Measurements from ENCODE around the gene CPA5. TPM values are rescaled to one million over a fixed set of nuclear protein-coding genes. Genes with fewer than 3 reads are reported as not detected.

Gene CPA5
- total and polyA plus RNA-seq, 10 of the 15 experiments (the other 5 are each of a cell fraction or from before 2014, with no cell fraction given) = 0.06 to 0.52 (median 0.29) TPM; not detected in 2

GRCh38 chr7:130309986-130310385 is 34.6 kb upstream of the CPA5 start (continued):
- TF ChIP-seq TAF1 (IDR thresholded peaks at IDR 0.05; ENCODE audit: borderline replicate concordance, low read depth, low read length) (no peak), BHLHE40 (IDR thresholded peaks at IDR 0.05; ENCODE audit: borderline replicate concordance in 1 of 2, low read depth in 2 of 2, low read length in 1 of 2) (peak; percentile 97), MTA3 (IDR thresholded peaks at IDR 0.05; ENCODE audit: borderline replicate concordance, low read length) (no peak), PAX5 (IDR thresholded peaks at IDR 0.05; ENCODE audit: borderline replicate concordance, low read depth, low read length) (peak; percentile 51; the same call in 1 of the 2 replicates), EP300 (IDR thresholded peaks at IDR 0.05; ENCODE audit: borderline replicate concordance in 1 of 2, control insufficient read depth in 1 of 2, low read depth in 2 of 2, low read length in 2 of 2) (no peak; a peak in 1 of 4 replicates), MLLT1 (IDR thresholded peaks at IDR 0.05) (0 out of 2 replicates have a peak, but pooled peaks have one; percentile 40), SUPT20H (IDR thresholded peaks at IDR 0.05; ENCODE audit: borderline replicate concordance, control insufficient read depth, low read depth, low read length) (no peak), CHD2 (IDR thresholded peaks at IDR 0.05; ENCODE audit: borderline replicate concordance, low read depth, low read length) (no peak), POLR2A (IDR thresholded peaks at IDR 0.05; ENCODE audit: low read depth, low read length) (no peak), SKIL (IDR thresholded peaks at IDR 0.05; ENCODE audit: low read depth, poor library complexity, severe bottlenecking) (peak; percentile 25), BRCA1 (IDR thresholded peaks at IDR 0.05; ENCODE audit: low read depth, low read length) (no peak), ESRRA (IDR thresholded peaks at IDR 0.05; ENCODE audit: low read length) (no peak), SMAD5 (IDR thresholded peaks at IDR 0.05; ENCODE audit: low read depth) (no peak), CBX3 (IDR thresholded peaks at IDR 0.05; ENCODE audit: borderline replicate concordance, low read depth) (no peak), TARDBP (IDR thresholded peaks at IDR 0.05; ENCODE audit: borderline replicate concordance) (no peak), USF2 (IDR thresholded peaks at IDR 0.05; ENCODE audit: borderline replicate concordance, low read depth, low read length) (no peak), E4F1 (IDR thresholded peaks at IDR 0.05; ENCODE audit: borderline replicate concordance, partially characterized antibody) (no peak), HDAC2 (IDR thresholded peaks at IDR 0.05) (no peak), SUZ12 (IDR thresholded peaks at IDR 0.05; ENCODE audit: unreplicated experiment) (no peak), DPF2 (IDR thresholded peaks at IDR 0.05) (no peak), ZBED1 (IDR thresholded peaks at IDR 0.05; ENCODE audit: borderline replicate concordance) (peak; percentile 68; the same call in 1 of the 2 replicates), SREBF2 (IDR thresholded peaks at IDR 0.05; ENCODE audit: low read length) (no peak), CTCF (IDR thresholded peaks at IDR 0.05 in 2 of 3, conservative IDR thresholded peaks at IDR 0.05 in 1 of 3; ENCODE audit: control insufficient read depth in 2 of 3, extremely low read depth in 1 of 3, insufficient read depth in 1 of 3, low read depth in 3 of 3, low read length in 3 of 3) (no peak)

Measured in GM12878 (cell line).